Endothelial cell of umbilical vein (primary cell): ENCODE data around the gene ARID2. TPM values are rescaled to one million over a fixed set of nuclear protein-coding genes. Genes with fewer than 3 reads are reported as not detected.

Source experiments
- BruUV-seq: library from RNA; stranded (reverse); fragments of 400-500 nt; replicated peaks from 2 replicates; lab custom pipeline; 2021; lab: Mats Ljungman, UMichigan
- CTCF ChIA-PET: fragments of 300-600, 350-600 bp; sonication (Branson Sonifier 250); formaldehyde crosslinking; loops from one replicate; lab custom pipeline; 2021; ENCODE audit warnings: antibody characterized with exemption, inconsistent platforms; lab: Charles Lee
- POLR2A ChIA-PET: fragments of 300-600, 350-600 bp; sonication (Branson Sonifier 250); formaldehyde crosslinking; loops from one replicate; lab custom pipeline; 2021; ENCODE audit warnings: antibody characterized with exemption, inconsistent platforms; lab: Charles Lee
- DNase-seq: peaks from one replicate; pipeline ENCODE4 v3.0.0-alpha.2; 2011; ENCODE audit warnings: low read depth, low spot score
- FAIRE-seq: peaks from 2 replicates; lab custom pipeline; 2011; peaks lifted over from hg19 to GRCh38; lab: Jason Lieb, UNC
- H2AFZ ChIP-seq: 2 replicates; pipeline ENCODE4 v1.6.0; 2012; ENCODE audit warnings: low read depth, low read length, control low read depth, inconsistent platforms
- H3K27ac ChIP-seq: 2 replicates; pipeline ENCODE4 v1.5.1; 2011; ENCODE audit warnings: low read depth, mild to moderate bottlenecking, control low read depth, low read length, moderate library complexity; ENCODE audit not compliant: insufficient read depth
- H3K27me3 ChIP-seq, 2 experiments: 2 replicates each; pipeline versions ENCODE4 v1.6.0 to v1.6.1; 2011; ENCODE audit warnings: low read length in 2 of 2, mixed read lengths in 1 of 2; ENCODE audit not compliant: control insufficient read depth in 2 of 2, insufficient read depth in 2 of 2
- H3K36me3 ChIP-seq, 2 experiments: 2 replicates in 1 of 2; 3 replicates in 1 of 2; pipeline ENCODE4 v1.5.1; 2011; ENCODE audit warnings: low read length in 2 of 2, mild to moderate bottlenecking in 1 of 2, moderate library complexity in 1 of 2; ENCODE audit not compliant: control insufficient read depth in 2 of 2, insufficient read depth in 2 of 2; ENCODE audit errors: extremely low read depth in 1 of 2
- H3K4me1 ChIP-seq: 3 replicates; pipeline ENCODE4 v1.5.1; 2011; ENCODE audit warnings: mild to moderate bottlenecking, low read length; ENCODE audit not compliant: control insufficient read depth, insufficient read depth; ENCODE audit errors: extremely low read depth
- H3K4me2 ChIP-seq: 2 replicates; pipeline ENCODE4 v1.6.1; 2011; ENCODE audit warnings: low read length, control low read depth, mixed read lengths; ENCODE audit not compliant: insufficient read depth
- H3K4me3 ChIP-seq, 3 experiments: fragments of 200-600 bp in 1 of 3; sonication (generic), shearing (Covaris generic) in 1 of 3; replicated peaks in 1 of 3; 2 replicates each; pipeline ENCODE4 v1.5.1; 2011 to 2016; ENCODE audit warnings: control low read depth in 3 of 3, low read length in 3 of 3, mild to moderate bottlenecking in 2 of 3, inconsistent platforms in 1 of 3, low read depth in 1 of 3, moderate library complexity in 1 of 3; ENCODE audit not compliant: insufficient read depth in 1 of 3
- H3K79me2 ChIP-seq: 2 replicates; pipeline ENCODE4 v1.6.0; 2012; ENCODE audit warnings: low read length, inconsistent platforms; ENCODE audit not compliant: control insufficient read depth, insufficient read depth
- H3K9ac ChIP-seq: replicated peaks from 2 replicates; pipeline ENCODE3; 2011; ENCODE audit warnings: low read length, control low read depth; ENCODE audit not compliant: insufficient read depth; ENCODE audit errors: extremely low read depth
- H3K9me1 ChIP-seq: replicated peaks from 3 replicates; pipeline ENCODE4 v1.6.0; 2011; ENCODE audit warnings: mild to moderate bottlenecking, low read length; ENCODE audit not compliant: control insufficient read depth, insufficient read depth; ENCODE audit errors: extremely low read depth
- H3K9me3 ChIP-seq: replicated peaks from 2 replicates; pipeline ENCODE4 v1.5.1; 2012; ENCODE audit warnings: low read length, inconsistent platforms; ENCODE audit not compliant: control insufficient read depth, insufficient read depth
- H4K20me1 ChIP-seq: replicated peaks from 2 replicates; pipeline ENCODE3; 2011; ENCODE audit warnings: mild to moderate bottlenecking, low read length; ENCODE audit not compliant: control insufficient read depth, insufficient read depth; ENCODE audit errors: extremely low read depth
- CTCF ChIP-seq, 2 donors: IDR thresholded peaks; 1 replicate in 1 of 2; 2 replicates in 1 of 2; pipeline ENCODE4 v1.5.1; 2011; ENCODE audit warnings: low read length in 2 of 2, mild to moderate bottlenecking in 2 of 2, moderate library complexity in 2 of 2, control low read depth in 1 of 2, inconsistent platforms in 1 of 2, low read depth in 1 of 2; ENCODE audit not compliant: insufficient read depth in 1 of 2; ENCODE audit errors: extremely low read depth in 1 of 2
- EZH2 ChIP-seq: IDR thresholded peaks from 2 replicates; pipeline ENCODE4 v1.6.1; 2012; ENCODE audit warnings: borderline replicate concordance, low read depth, mild to moderate bottlenecking, moderate library complexity, low read length, inconsistent platforms; ENCODE audit not compliant: severe bottlenecking
- FOS ChIP-seq: IDR thresholded peaks from 2 replicates; pipeline ENCODE4 v1.6.1; 2011; ENCODE audit warnings: mild to moderate bottlenecking, low read length, moderate library complexity, borderline replicate concordance; ENCODE audit not compliant: insufficient read depth
- GATA2 ChIP-seq: IDR thresholded peaks from 2 replicates; pipeline ENCODE4 v1.7.0; 2011; ENCODE audit warnings: low read depth, mild to moderate bottlenecking, moderate library complexity, mixed read lengths, low read length; ENCODE audit not compliant: insufficient read length, insufficient read depth
- JUN ChIP-seq: IDR thresholded peaks from 2 replicates; pipeline ENCODE4 v1.6.1; 2011; ENCODE audit warnings: borderline replicate concordance, low read depth; ENCODE audit not compliant: insufficient read length, insufficient read depth
- MYC ChIP-seq: IDR thresholded peaks from one replicate; pipeline ENCODE4 v1.6.1; 2011; ENCODE audit warnings: mild to moderate bottlenecking, low read depth, low read length
- POLR2A ChIP-seq: IDR thresholded peaks from 2 replicates; pipeline ENCODE4 v1.6.1; 2012; ENCODE audit warnings: low read depth, mild to moderate bottlenecking, control low read depth, low read length
- POLR2AphosphoS5 ChIP-seq: IDR thresholded peaks from 2 replicates; pipeline ENCODE4 v1.6.1; 2012; ENCODE audit warnings: low read depth, mild to moderate bottlenecking, control low read depth, low read length, moderate library complexity; ENCODE audit not compliant: insufficient read depth
- dilution Hi-C: fragments of 300-500 bp; cut with MboI; formaldehyde crosslinking; loops from one replicate; pipeline ENCODE4 v1.15.0; 2019; ENCODE audit warnings: low sequenced_read_pairs; ENCODE audit not compliant: extremely low pct_ligation_motif_present
- intact Hi-C: fragments of 100-400 bp; cut with micrococcal nuclease; formaldehyde crosslinking; loops from one replicate; pipeline ENCODE4 v1.10.0; 2022
- polyA plus RNA-seq, 4 experiments: library from polyadenylated mRNA; depleted of rRNA in 3 of 4; stranded (reverse) in 3 of 4; unstranded in 1 of 4; fragments of >200 nt; gene quantifications; 2 replicates each; pipeline versions ENCODE4 v1.2.1 to v1.2.3, GENCODE V29; 2011 to 2012; ENCODE audit warnings: missing spikeins in 1 of 4
- total RNA-seq: library from RNA; stranded (reverse); gene quantifications from 2 replicates; pipeline ENCODE4 v1.2.3, GENCODE V29; 2021
- TF ChIP-seq, protein P1 (sequence below): IDR thresholded peaks from 2 replicates; pipeline ENCODE4 v1.6.1; 2011; ENCODE audit not compliant: insufficient read depth, insufficient read length

ARID2 gene
- total and polyA plus RNA-seq, 2 donors (not counting 3 experiments of a cell fraction or from before 2014, with no cell fraction given) = 10.8 to 26.7 TPM

GRCh38 chr12:45898094-45898493, 168.6 kb downstream of the ARID2 start:
- H3K27ac ChIP-seq = no peak overlapping the region
- intact Hi-C loops (no loop called here), dilution Hi-C loops (no loop called here)
- H2AFZ ChIP-seq = no peak overlapping the region
- no peak for TF ChIP-seq FOS
- TF ChIP-seq, protein P1, sequence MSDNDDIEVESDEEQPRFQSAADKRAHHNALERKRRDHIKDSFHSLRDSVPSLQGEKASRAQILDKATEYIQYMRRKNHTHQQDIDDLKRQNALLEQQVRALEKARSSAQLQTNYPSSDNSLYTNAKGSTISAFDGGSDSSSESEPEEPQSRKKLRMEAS = no peak
- no peak overlapping the region for H3K9ac ChIP-seq
- H4K20me1 ChIP-seq = no peaks in the 10 kb centered on the region
- no peaks in the 10 kb centered on the region for H3K27me3 ChIP-seq
- DNase-seq (no peak), FAIRE-seq (no peak)
- H3K9me1 ChIP-seq = no peaks in the 10 kb centered on the region
- ChIA-PET CTCF (no interaction called here), POLR2A (no interaction called here)
- H3K9me3 ChIP-seq = no peaks in the 10 kb centered on the region
- no peaks in the 10 kb centered on the region for H3K79me2 ChIP-seq
- H3K4me2 ChIP-seq = no peak overlapping the region
- peaks cover 4 to 13% of the 10 kb centered on the region in 2 experiments for H3K36me3 ChIP-seq
- BruUV-seq = no TSS peak
- H3K4me3 ChIP-seq = no peak overlapping the region
- H3K4me1 ChIP-seq = no peaks in the 10 kb centered on the region

GRCh38 chr12:45907955-45908354, 178.4 kb downstream of the ARID2 start:
- Histone ChIP-seq H2AFZ (no peak overlapping the region), H3K4me3 (no peak overlapping the region), H3K9me3 (no peaks in the 10 kb centered on the region), H3K4me1 (peaks cover 4% of the 10 kb centered on the region), H3K27ac (no peak overlapping the region), H3K79me2 (no peaks in the 10 kb centered on the region), H3K27me3 (no peaks in the 10 kb centered on the region), H3K4me2 (no peak overlapping the region), H3K9ac (no peak overlapping the region), H4K20me1 (no peaks in the 10 kb centered on the region), H3K36me3 (peaks cover 0 to 2% of the 10 kb centered on the region in 2 experiments), H3K9me1 (no peaks in the 10 kb centered on the region)
- ChIA-PET POLR2A (no interaction called here), CTCF (interaction anchor here (1.8 kb wide), 1 partner anchor 12 kb away, joined by 7 read pairs; no protein-coding TSS in a partner anchor)
- no TSS peak for BruUV-seq
- FAIRE-seq (no peak), DNase-seq (no peak)
- TF ChIP-seq, protein P1 = no peak
- TF ChIP-seq FOS (no peak), JUN (no peak), POLR2A (no peak), GATA2 (no peak), MYC (no peak), CTCF (IDR thresholded peaks at IDR 0.05; ENCODE audit: extremely low read depth in 1 of 2, insufficient read depth in 1 of 2, low read depth in 1 of 2, low read length in 2 of 2) (no peak), POLR2AphosphoS5 (no peak), EZH2 (no peak)
- intact Hi-C loops (no loop called here), dilution Hi-C loops (no loop called here)
